Placental epithelial cell (primary cell): ENCODE results near the gene NKG7. TPM values are rescaled to one million over a fixed set of nuclear protein-coding genes. Genes with fewer than 3 reads are reported as not detected.

ENCODE experiments used
- total RNA-seq: library from RNA; depleted of rRNA; stranded (reverse); fragments of >200 nt; gene quantifications from 2 replicates; pipeline ENCODE4 v1.2.3, GENCODE V29; 2012

The NKG7 gene
- not detected in 2 replicates for total RNA-seq

GRCh38 chr19:51372649-51373504, at the start of gene NKG7:
NKG7 (minus strand) TSS chr19:51372654; CDS start chr19:51372535, 119 bp downstream.

DNA sequence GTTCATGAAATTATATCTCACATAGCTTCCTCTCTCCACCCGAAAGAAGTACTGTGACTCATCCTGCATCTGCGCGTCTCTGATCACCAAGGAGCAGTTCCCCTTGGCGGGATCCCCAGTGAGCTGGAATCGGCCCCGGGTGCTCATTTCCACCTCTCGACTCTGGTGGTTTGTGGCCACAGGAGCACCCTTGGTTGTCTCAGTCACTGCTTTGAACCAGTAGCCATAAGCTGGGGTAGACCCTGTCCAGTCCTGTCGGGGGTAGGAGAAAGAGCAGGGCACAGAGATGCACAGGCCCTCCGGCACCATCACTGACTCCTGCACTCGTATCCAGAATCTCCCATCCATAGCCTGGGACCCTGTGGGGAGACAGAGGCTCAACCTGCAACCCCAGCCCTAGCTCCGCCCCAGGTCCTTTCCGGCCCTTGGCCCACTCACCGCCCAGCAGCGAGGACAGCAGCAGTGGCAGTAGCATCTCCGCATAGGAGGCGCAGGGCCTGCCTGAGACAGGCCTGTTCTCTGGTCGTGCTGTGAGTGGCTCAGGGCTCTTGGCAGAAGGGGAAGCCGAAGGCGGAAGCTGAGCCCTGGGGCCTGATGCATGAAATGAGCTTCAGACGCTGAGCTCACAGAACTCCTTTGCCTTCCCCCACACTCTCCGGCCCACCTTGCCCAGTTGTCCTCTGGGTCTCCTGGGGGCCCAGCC, 44.8 kb upstream of the NKG7 start, which contains the start of gene SIGLEC10:
SIGLEC10 (minus strand) TSS at position 536 of the 703 bp plus-strand sequence; CDS start at position 475, 61 bp downstream.

DNA sequence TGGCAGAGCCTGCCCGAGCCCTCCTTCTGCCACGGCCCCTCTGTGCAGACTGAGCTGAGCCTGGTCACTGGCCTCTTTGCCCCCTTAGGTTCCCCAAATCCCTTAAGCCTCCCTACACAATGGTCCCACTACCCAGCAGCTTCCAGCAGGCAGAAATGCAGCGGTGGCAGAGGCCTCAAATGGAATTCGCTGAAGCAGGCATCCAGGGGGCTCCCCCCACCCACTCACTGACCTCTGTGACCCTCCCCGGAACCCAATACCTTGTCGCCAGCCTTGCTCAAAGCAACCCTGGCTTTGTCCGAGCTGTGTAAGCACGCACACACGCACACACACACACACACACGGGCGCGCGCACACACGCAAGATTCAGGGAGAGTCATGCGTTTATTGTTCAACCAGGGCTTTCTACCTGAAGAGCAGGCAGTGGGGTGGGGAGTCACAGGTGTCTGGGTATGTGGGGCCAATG, 15.5 kb upstream of the NKG7 start, which contains the start of gene LIM2:
LIM2 (minus strand) TSS at position 51 of the 466 bp plus-strand sequence. CDS start 531 bp downstream, outside the sequence.

GRCh38 chr19:51368366-51369282, 3.8 kb downstream of the NKG7 start, which contains the start of gene CLDND2:
CLDND2 (minus strand) TSS chr19:51369003; CDS start chr19:51368577, 426 bp downstream.

GRCh38 chr19:51365965-51366388, 6.5 kb downstream of the NKG7 start, which contains the start of gene ETFB:
ETFB (minus strand) TSS chr19:51366388; CDS start chr19:51366326, 62 bp downstream.

DNA sequence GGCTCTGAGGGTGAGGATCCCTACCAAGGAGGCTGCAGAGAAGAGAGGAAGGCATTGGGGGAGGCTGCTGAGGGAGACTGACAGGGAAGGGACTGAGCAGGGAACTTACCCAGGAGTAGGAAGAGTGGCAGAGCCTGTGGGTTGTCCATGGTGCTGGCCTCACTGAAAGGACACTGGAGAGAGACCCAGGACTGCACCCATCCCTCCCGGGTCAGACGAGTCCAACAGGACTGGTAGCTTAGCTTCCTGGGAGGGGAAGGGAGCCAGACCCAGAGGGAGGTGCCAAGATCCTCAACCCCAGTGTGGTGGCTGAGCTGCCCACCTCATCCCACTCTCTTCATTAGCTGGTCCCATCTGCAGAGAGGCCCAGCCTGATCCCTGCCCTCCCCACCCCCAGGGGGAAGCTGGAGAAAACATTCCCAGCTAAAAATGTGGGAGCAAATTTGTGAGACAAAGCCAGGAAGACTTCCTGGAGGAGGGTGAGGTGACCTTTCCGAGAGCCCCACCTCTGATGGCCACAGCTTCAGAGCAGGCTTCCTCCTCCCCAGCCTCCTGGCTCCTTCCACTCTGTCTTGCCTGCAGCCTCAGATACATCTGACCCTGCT, 30.4 kb downstream of the NKG7 start, which contains the start of gene VSIG10L:
VSIG10L (minus strand) TSS at position 164 of the 605 bp plus-strand sequence; CDS start at position 149, 15 bp downstream.

Other genes starting within 250 kb of the NKG7 start
- not detected in 2 replicates for gene SIGLEC9, start 247.7 kb downstream of the NKG7 start, total RNA-seq
- not detected in 2 replicates for gene SIGLEC7, start 230.4 kb downstream of the NKG7 start, total RNA-seq
- gene CD33, start 147.6 kb downstream of the NKG7 start, total RNA-seq, result not detected in 2 replicates
- not detected in 2 replicates for gene SIGLECL1, start 121.6 kb downstream of the NKG7 start, total RNA-seq
- gene IGLON5, start 61.0 kb downstream of the NKG7 start, total RNA-seq, result not detected in 2 replicates
- gene VSIG10L, start 30.5 kb downstream of the NKG7 start, total RNA-seq, result 1.4 and 2.4 TPM in 2 replicates
- 42.9 and 82.1 TPM in 2 replicates for gene ETFB, start 6.3 kb downstream of the NKG7 start, total RNA-seq
- gene CLDND2, start 3.7 kb downstream of the NKG7 start, total RNA-seq, result not detected in 2 replicates
- gene LIM2, start 15.3 kb upstream of the NKG7 start, total RNA-seq, result not detected in 2 replicates
- 0.43 TPM in 1 of 2 replicates, not detected in the other for gene C19orf84, start 17.9 kb upstream of the NKG7 start, total RNA-seq
- gene SIGLEC10, start 45.0 kb upstream of the NKG7 start, total RNA-seq, result under 0.01 TPM in 1 of 2 replicates, not detected in the other
- gene SIGLEC8, start 85.8 kb upstream of the NKG7 start, total RNA-seq, result not detected in 2 replicates
- not detected in 2 replicates for gene CEACAM18, start 105.9 kb upstream of the NKG7 start, total RNA-seq
- gene SIGLEC12, start 129.1 kb upstream of the NKG7 start, total RNA-seq, result not detected in 2 replicates
- not detected in 2 replicates for gene SIGLEC6, start 159.0 kb upstream of the NKG7 start, total RNA-seq
- gene ZNF175, start 198.6 kb upstream of the NKG7 start, total RNA-seq, result 5.5 and 6.4 TPM in 2 replicates